H9 (cell line): ENCODE results near the gene PSMD6. TPM values are rescaled to one million over a fixed set of nuclear protein-coding genes. Genes with fewer than 3 reads are reported as not detected.

Experiments used
- DNase-seq: peaks from one replicate; pipeline ENCODE4 v3.0.0-alpha.2; 2017
- H2AFZ ChIP-seq: one replicate; pipeline ENCODE4 v1.6.1; 2013; ENCODE audit warnings: mild to moderate bottlenecking, low read length, control low read depth, moderate library complexity
- H2AK5ac ChIP-seq: 2 replicates; pipeline ENCODE4 v1.6.1; 2013; ENCODE audit warnings: low read length, control low read depth, mixed read lengths; ENCODE audit not compliant: insufficient read length
- H2BK120ac ChIP-seq: one replicate; pipeline ENCODE4 v1.6.1; 2013; ENCODE audit warnings: low read depth, mild to moderate bottlenecking, low read length, control low read depth, inconsistent platforms; ENCODE audit not compliant: poor library complexity, severe bottlenecking
- H2BK12ac ChIP-seq: 2 replicates; pipeline ENCODE4 v1.6.1; 2013; ENCODE audit warnings: low read length, control low read depth, mixed read lengths, low read depth; ENCODE audit not compliant: insufficient read length
- H2BK15ac ChIP-seq: 2 replicates; pipeline ENCODE4 v1.6.1; 2013; ENCODE audit warnings: low read depth, low read length, control low read depth
- H2BK20ac ChIP-seq: one replicate; pipeline ENCODE4 v1.6.1; 2013; ENCODE audit warnings: low read depth, mild to moderate bottlenecking, low read length, control low read depth, inconsistent platforms; ENCODE audit not compliant: poor library complexity, severe bottlenecking
- H2BK5ac ChIP-seq: 2 replicates; pipeline ENCODE4 v1.6.1; 2013; ENCODE audit warnings: low read length, control low read depth, mixed read lengths; ENCODE audit not compliant: insufficient read length
- H3K14ac ChIP-seq: 2 replicates; pipeline ENCODE4 v1.6.1; 2013; ENCODE audit warnings: low read length, control low read depth; ENCODE audit not compliant: insufficient read depth
- H3K18ac ChIP-seq: 2 replicates; pipeline ENCODE4 v1.6.1; 2013; ENCODE audit warnings: low read depth, mild to moderate bottlenecking, mixed read lengths, low read length, control low read depth; ENCODE audit not compliant: insufficient read length
- H3K23ac ChIP-seq: 2 replicates; pipeline ENCODE4 v1.6.1; 2013; ENCODE audit warnings: low read length, control low read depth, mixed read lengths, low read depth; ENCODE audit not compliant: insufficient read length
- H3K23me2 ChIP-seq: 2 replicates; pipeline ENCODE4 v1.6.1; 2013; ENCODE audit warnings: low read depth, mild to moderate bottlenecking, mixed read lengths, low read length, control low read depth; ENCODE audit not compliant: insufficient read length, poor library complexity, severe bottlenecking
- H3K27ac ChIP-seq: 2 replicates; pipeline ENCODE4 v1.5.1; 2013; ENCODE audit warnings: low read length, control low read depth, mixed read lengths, low read depth; ENCODE audit not compliant: insufficient read length
- H3K27me3 ChIP-seq: 2 replicates; pipeline ENCODE4 v1.6.1; 2013; ENCODE audit warnings: low read length, control low read depth, inconsistent platforms; ENCODE audit not compliant: insufficient read depth
- H3K4ac ChIP-seq: 2 replicates; pipeline ENCODE4 v1.6.1; 2013; ENCODE audit warnings: low read depth, mild to moderate bottlenecking, control low read depth, inconsistent platforms, low read length, moderate library complexity
- H3K4me1 ChIP-seq: 2 replicates; pipeline ENCODE4 v1.6.1; 2013; ENCODE audit warnings: low read length, control low read depth, inconsistent platforms; ENCODE audit not compliant: insufficient read depth
- H3K4me2 ChIP-seq: 2 replicates; pipeline ENCODE4 v1.6.1; 2013; ENCODE audit warnings: low read length, control low read depth, mixed read lengths; ENCODE audit not compliant: insufficient read length, insufficient read depth
- H3K56ac ChIP-seq: 2 replicates; pipeline ENCODE4 v1.6.1; 2013; ENCODE audit warnings: low read depth, mild to moderate bottlenecking, mixed read lengths, low read length, control low read depth; ENCODE audit not compliant: insufficient read length
- H3K79me1 ChIP-seq: 2 replicates; pipeline ENCODE4 v1.6.1; 2013; ENCODE audit warnings: low read depth, mild to moderate bottlenecking, moderate library complexity, low read length, control low read depth, inconsistent platforms; ENCODE audit not compliant: insufficient read depth, poor library complexity, severe bottlenecking
- H3K79me2 ChIP-seq: 2 replicates; pipeline ENCODE4 v1.6.1; 2013; ENCODE audit warnings: low read length, control low read depth, inconsistent platforms; ENCODE audit not compliant: insufficient read depth
- H3K9ac ChIP-seq: 2 replicates; pipeline ENCODE4 v1.6.1; 2013; ENCODE audit warnings: low read length, control low read depth, mixed read lengths; ENCODE audit not compliant: insufficient read length; ENCODE audit errors: extremely low read depth
- H3K9me3 ChIP-seq: one replicate; pipeline ENCODE4 v1.6.1; 2013; ENCODE audit warnings: low read depth, low read length, inconsistent platforms; ENCODE audit not compliant: control insufficient read depth
- H3T11ph ChIP-seq: one replicate; pipeline ENCODE4 v1.6.1; 2013; ENCODE audit warnings: mild to moderate bottlenecking, low read length, control low read depth, inconsistent platforms
- H4K20me1 ChIP-seq: one replicate; pipeline ENCODE4 v1.6.1; 2013; ENCODE audit not compliant: control insufficient read depth, insufficient read length, insufficient read depth
- H4K5ac ChIP-seq: 2 replicates; pipeline ENCODE4 v1.6.1; 2013; ENCODE audit warnings: low read depth, mild to moderate bottlenecking, mixed read lengths, low read length, control low read depth; ENCODE audit not compliant: insufficient read length
- H4K8ac ChIP-seq: replicated peaks from 2 replicates; pipeline ENCODE4 v1.6.1; 2013; ENCODE audit warnings: low read length, control low read depth, mixed read lengths, low read depth; ENCODE audit not compliant: insufficient read length
- H4K91ac ChIP-seq: 2 replicates; pipeline ENCODE4 v1.6.1; 2013; ENCODE audit warnings: low read depth, mild to moderate bottlenecking, moderate library complexity, mixed read lengths, low read length, control low read depth; ENCODE audit not compliant: insufficient read length
- H3K27ac Mint-ChIP-seq, 3 experiments: 2 replicates in 2 of 3; 3 replicates in 1 of 3; pipeline ENCODE4 v1.8.0; 2020 to 2021; ENCODE audit warnings: mixed read lengths in 3 of 3, mild to moderate bottlenecking in 1 of 3, moderate library complexity in 1 of 3
- H3K27me3 Mint-ChIP-seq: 2 replicates; pipeline ENCODE4 v1.8.0; 2021; ENCODE audit warnings: low read depth, mild to moderate bottlenecking, moderate library complexity, mixed read lengths
- H3K36me3 Mint-ChIP-seq, 3 experiments: 2 replicates in 2 of 3; 3 replicates in 1 of 3; pipeline ENCODE4 v1.8.0; 2020 to 2021; ENCODE audit warnings: low read depth in 3 of 3, mixed read lengths in 3 of 3; ENCODE audit not compliant: insufficient read depth in 1 of 3
- H3K4me1 Mint-ChIP-seq, 2 experiments: 2 replicates each; pipeline ENCODE4 v1.8.0; 2020; ENCODE audit warnings: mixed read lengths in 2 of 2
- H3K4me3 Mint-ChIP-seq, 2 experiments: 2 replicates in 1 of 2; 3 replicates in 1 of 2; pipeline ENCODE4 v1.8.0; 2020 to 2021; ENCODE audit warnings: mild to moderate bottlenecking in 2 of 2, mixed read lengths in 2 of 2, moderate library complexity in 1 of 2
- H3K9me3 Mint-ChIP-seq, 2 experiments: 2 replicates in 1 of 2; 3 replicates in 1 of 2; pipeline ENCODE4 v1.8.0; 2020; ENCODE audit warnings: mild to moderate bottlenecking in 2 of 2, mixed read lengths in 2 of 2, moderate library complexity in 1 of 2
- CTCF ChIP-seq: fragments of 200-600 bp; sonication (generic); conservative IDR thresholded peaks from 3 replicates; pipeline ENCODE4 v1.8.0; 2021; ENCODE audit warnings: antibody characterized with exemption, mild to moderate bottlenecking
- WGBS: extraction: QIAGEN DNeasy Blood & Tissue Kit; methylation state at CpG from one replicate; pipeline ENCODE4 v1.1.7; 2013; ENCODE audit warnings: missing lambda C conversion rate, low lambda C conversion rate, mixed read lengths; ENCODE audit not compliant: insufficient read length; ENCODE audit errors: extremely low coverage; 5-methylcytosine and 5-hydroxymethylcytosine counted together
- total RNA-seq: library from RNA; stranded (reverse); gene quantifications from 2 replicates; pipeline ENCODE4 v1.2.1, GENCODE V29; 2021

The PSMD6 gene
- total RNA-seq, 1 experiment from 2014 or later, result 112 TPM

GRCh38 chr3:64039332-64039731 is 16.0 kb upstream of the PSMD6 start:
- no peak overlapping the region for H2BK12ac ChIP-seq
- no peak overlapping the region for H2BK20ac ChIP-seq
- H3K56ac ChIP-seq, result no peak overlapping the region
- H3K4me2 ChIP-seq, result no peak overlapping the region
- Mint-ChIP-seq H3K27ac (no peak overlapping the region), H3K4me3 (no peak overlapping the region), H3K4me1 (peaks cover 6 to 7% of the 10 kb centered on the region in 2 experiments; a peak in 3 of 4 replicates), H3K9me3 (no peaks in the 10 kb centered on the region), H3K27me3 (peaks cover 4% of the 10 kb centered on the region), H3K36me3 (no peaks in the 10 kb centered on the region)
- no CpG with 5 or more reads among the region's 4 CpGs for WGBS
- H2BK15ac ChIP-seq, result no peak overlapping the region
- no peak overlapping the region for H3K14ac ChIP-seq
- no peak overlapping the region for H2AFZ ChIP-seq
- no peak overlapping the region for H4K5ac ChIP-seq
- no peaks in the 10 kb centered on the region for H4K20me1 ChIP-seq
- no peaks in the 10 kb centered on the region for H3K79me1 ChIP-seq
- H3K9ac ChIP-seq, result no peak overlapping the region
- H3K27ac ChIP-seq, result no peak overlapping the region
- H3K23ac ChIP-seq, result no peak overlapping the region
- H3K9me3 ChIP-seq, result no peaks in the 10 kb centered on the region
- no peaks in the 10 kb centered on the region for H3K23me2 ChIP-seq
- no peak overlapping the region for H4K91ac ChIP-seq
- no peak for DNase-seq
- H2BK5ac ChIP-seq, result no peak overlapping the region
- H3K18ac ChIP-seq, result no peak overlapping the region
- no peak overlapping the region for H4K8ac ChIP-seq
- no peak overlapping the region for H2BK120ac ChIP-seq
- TF ChIP-seq CTCF, result no peak
- H2AK5ac ChIP-seq, result no peak overlapping the region
- no peaks in the 10 kb centered on the region for H3K27me3 ChIP-seq
- no peak overlapping the region for H3K4ac ChIP-seq
- no peak overlapping the region for H3T11ph ChIP-seq
- H3K79me2 ChIP-seq, result no peaks in the 10 kb centered on the region
- H3K4me1 ChIP-seq, result no peaks in the 10 kb centered on the region
